ENCODE results near the gene BOD1. TPM values are rescaled to one million over a fixed set of nuclear protein-coding genes. Genes with fewer than 3 reads are reported as not detected.

BOD1 gene
- total RNA-seq, 1 experiment from 2014 or later = 70.9 TPM

GRCh38 chr5:173563246-173563645, 53.2 kb downstream of the BOD1 start:
- H3K4me1 ChIP-seq (ENCODE audit: insufficient read depth, low read length, poor library complexity, severe bottlenecking) = no peaks in the 10 kb centered on the region
- BruUV-seq (replicated peaks) = no TSS peak
- H3K36me3 ChIP-seq (ENCODE audit: insufficient read depth, low read length, poor library complexity, severe bottlenecking) = no peaks in the 10 kb centered on the region
- intact Hi-C loops (cut with micrococcal nuclease; ENCODE audit: unreplicated experiment) = no loop called here
- H3K27ac ChIP-seq (ENCODE audit: low read depth, low read length, poor library complexity, severe bottlenecking) = no peak overlapping the region
- CTCF ChIA-PET = no interaction called here
- H3K27me3 ChIP-seq (replicated peaks; ENCODE audit: insufficient read depth, low read depth, low read length, poor library complexity) = no peaks in the 10 kb centered on the region
- no peak for TF ChIP-seq CTCF (conservative IDR thresholded peaks at IDR 0.05; ENCODE audit: low read depth, low read length)
- no peak for TF ChIP-seq EZH2 (IDR thresholded peaks at IDR 0.05; ENCODE audit: borderline replicate concordance, low read depth, low read length, poor library complexity, severe bottlenecking)
- POLR2A ChIA-PET (ENCODE audit: low non-redundant PET) = no interaction called here
- DNase-seq (ENCODE audit: low spot score) = no peak
- no peaks in the 10 kb centered on the region for H3K9me3 ChIP-seq (ENCODE audit: low read depth, low read length, poor library complexity, severe bottlenecking)
- H3K4me3 ChIP-seq (ENCODE audit: low read depth, low read length, poor library complexity, severe bottlenecking) = no peak overlapping the region

- no TSS peak for BruUV-seq (replicated peaks)
- Histone ChIP-seq H3K4me1 (ENCODE audit: insufficient read depth, low read length, poor library complexity, severe bottlenecking) (no peaks in the 10 kb centered on the region), H3K36me3 (ENCODE audit: insufficient read depth, low read length, poor library complexity, severe bottlenecking) (no peaks in the 10 kb centered on the region)
Observed at GRCh38 chr5:173562451-173562850, 54.0 kb downstream of the BOD1 start.

More at GRCh38 chr5:173562451-173562850, 54.0 kb downstream of the BOD1 start:
- DNase-seq (ENCODE audit: low spot score) = no peak
- TF ChIP-seq EZH2 (IDR thresholded peaks at IDR 0.05; ENCODE audit: borderline replicate concordance, low read depth, low read length, poor library complexity, severe bottlenecking) (no peak), CTCF (conservative IDR thresholded peaks at IDR 0.05; ENCODE audit: low read depth, low read length) (no peak)
- CTCF ChIA-PET = no interaction called here
- no peak overlapping the region for H3K4me3 ChIP-seq (ENCODE audit: low read depth, low read length, poor library complexity, severe bottlenecking)
- POLR2A ChIA-PET (ENCODE audit: low non-redundant PET) = no interaction called here
- no peak overlapping the region for H3K27ac ChIP-seq (ENCODE audit: low read depth, low read length, poor library complexity, severe bottlenecking)
- intact Hi-C loops (cut with micrococcal nuclease; ENCODE audit: unreplicated experiment) = no loop called here
- H3K9me3 ChIP-seq (ENCODE audit: low read depth, low read length, poor library complexity, severe bottlenecking) = no peaks in the 10 kb centered on the region
- no peaks in the 10 kb centered on the region for H3K27me3 ChIP-seq (replicated peaks; ENCODE audit: insufficient read depth, low read depth, low read length, poor library complexity)

Measured in A673 (cell line).